ENCODE measurements around the gene PIP4K2A.

DNA sequence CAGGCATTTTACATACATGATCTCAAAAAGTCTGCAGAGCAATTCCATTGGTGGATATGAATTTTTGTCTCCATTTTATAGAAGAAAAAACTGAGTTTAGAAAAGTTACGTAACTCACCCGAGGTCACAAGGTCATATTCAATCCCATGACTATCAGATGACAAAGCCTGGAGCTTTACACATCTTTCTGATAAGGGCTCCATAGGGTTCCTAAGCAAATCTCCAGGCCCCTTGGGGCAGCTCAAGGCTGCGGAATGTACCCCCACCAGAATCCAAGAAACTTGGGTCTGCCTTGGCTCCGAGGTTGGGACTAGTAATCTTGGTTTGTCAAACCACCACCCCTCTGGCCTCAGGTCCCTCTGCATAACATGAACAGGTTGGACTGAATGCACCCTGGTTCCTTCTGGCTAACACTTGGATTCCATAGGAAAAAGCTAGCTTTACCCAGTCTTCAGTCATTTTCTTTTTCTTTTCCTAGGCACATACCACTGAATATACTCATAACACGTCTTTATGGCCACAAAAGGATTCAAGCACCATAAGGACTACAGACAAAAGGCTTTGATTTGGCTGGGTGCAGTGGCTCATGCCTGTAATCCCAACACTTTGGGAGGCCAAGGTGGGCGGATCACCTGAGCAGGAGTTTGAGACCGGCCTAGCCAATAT, 55.5 kb downstream of the PIP4K2A start:
- TF ChIP-seq, protein P1, sequence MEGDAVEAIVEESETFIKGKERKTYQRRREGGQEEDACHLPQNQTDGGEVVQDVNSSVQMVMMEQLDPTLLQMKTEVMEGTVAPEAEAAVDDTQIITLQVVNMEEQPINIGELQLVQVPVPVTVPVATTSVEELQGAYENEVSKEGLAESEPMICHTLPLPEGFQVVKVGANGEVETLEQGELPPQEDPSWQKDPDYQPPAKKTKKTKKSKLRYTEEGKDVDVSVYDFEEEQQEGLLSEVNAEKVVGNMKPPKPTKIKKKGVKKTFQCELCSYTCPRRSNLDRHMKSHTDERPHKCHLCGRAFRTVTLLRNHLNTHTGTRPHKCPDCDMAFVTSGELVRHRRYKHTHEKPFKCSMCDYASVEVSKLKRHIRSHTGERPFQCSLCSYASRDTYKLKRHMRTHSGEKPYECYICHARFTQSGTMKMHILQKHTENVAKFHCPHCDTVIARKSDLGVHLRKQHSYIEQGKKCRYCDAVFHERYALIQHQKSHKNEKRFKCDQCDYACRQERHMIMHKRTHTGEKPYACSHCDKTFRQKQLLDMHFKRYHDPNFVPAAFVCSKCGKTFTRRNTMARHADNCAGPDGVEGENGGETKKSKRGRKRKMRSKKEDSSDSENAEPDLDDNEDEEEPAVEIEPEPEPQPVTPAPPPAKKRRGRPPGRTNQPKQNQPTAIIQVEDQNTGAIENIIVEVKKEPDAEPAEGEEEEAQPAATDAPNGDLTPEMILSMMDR (IDR thresholded peaks at IDR 0.05; ENCODE audit: poor library complexity), result no peak
- no peak for TF ChIP-seq EZH2 (IDR thresholded peaks at IDR 0.05; ENCODE audit: borderline replicate concordance)
